H54 (cell line): Measurements from ENCODE around the gene MINAR1.

Source experiments
- DNase-seq: peaks from one replicate; pipeline ENCODE4 v3.0.0; 2011; ENCODE audit warnings: low spot score, mixed read lengths; ENCODE audit not compliant: insufficient read length
- FAIRE-seq: peaks from 3 replicates; lab custom pipeline; 2011; peaks lifted over from hg19 to GRCh38; lab: Jason Lieb, UNC
- POLR2A ChIP-seq: IDR thresholded peaks from 2 replicates; pipeline ENCODE4 v1.6.1; 2011; ENCODE audit warnings: low read depth, mild to moderate bottlenecking, low read length

Gene MINAR1

DNA sequence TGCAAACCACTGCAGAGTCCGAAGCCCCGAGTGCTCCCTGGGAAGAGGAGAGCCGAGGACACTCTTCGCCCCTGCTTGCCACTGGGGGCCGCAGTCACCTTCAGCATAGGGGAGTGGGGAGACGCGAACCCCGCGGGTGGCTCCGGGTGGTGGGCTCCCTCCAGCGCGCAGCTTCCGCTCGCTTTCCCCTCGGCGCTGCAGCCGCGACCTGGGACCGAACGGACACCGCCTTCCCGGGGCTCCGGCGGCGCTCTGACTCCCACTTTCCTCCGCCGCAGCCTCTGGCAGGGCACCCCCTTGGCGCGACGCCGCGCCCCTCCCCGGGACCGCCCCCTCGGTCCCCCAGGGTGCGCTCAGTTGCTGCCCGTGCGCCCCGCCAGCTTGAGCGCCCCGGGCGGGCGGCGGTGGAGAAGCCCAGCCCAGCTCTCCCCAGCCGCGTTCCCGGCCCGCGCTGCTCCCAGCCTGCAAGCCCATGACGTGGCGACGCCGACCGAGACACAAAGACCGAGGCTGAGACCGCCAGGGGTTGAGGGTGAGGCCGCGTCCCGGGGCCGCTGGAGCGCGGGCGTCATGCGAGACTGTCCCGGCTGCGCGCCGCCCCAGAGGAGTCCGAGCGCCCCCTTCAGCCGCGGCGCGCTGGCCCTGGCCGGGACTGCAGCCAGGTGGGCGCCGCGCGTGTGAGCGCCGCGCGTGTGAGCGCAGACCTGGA, at the start of gene MINAR1:
MINAR1 (plus strand) TSS at position 701 of the 709 bp plus-strand sequence. CDS start 23,812 bp downstream, outside the sequence.
- no peak for FAIRE-seq
- DNase-seq, result peak; percentile 23
- no peak; the same call in 1 of the 2 replicates for TF ChIP-seq POLR2A

DNA sequence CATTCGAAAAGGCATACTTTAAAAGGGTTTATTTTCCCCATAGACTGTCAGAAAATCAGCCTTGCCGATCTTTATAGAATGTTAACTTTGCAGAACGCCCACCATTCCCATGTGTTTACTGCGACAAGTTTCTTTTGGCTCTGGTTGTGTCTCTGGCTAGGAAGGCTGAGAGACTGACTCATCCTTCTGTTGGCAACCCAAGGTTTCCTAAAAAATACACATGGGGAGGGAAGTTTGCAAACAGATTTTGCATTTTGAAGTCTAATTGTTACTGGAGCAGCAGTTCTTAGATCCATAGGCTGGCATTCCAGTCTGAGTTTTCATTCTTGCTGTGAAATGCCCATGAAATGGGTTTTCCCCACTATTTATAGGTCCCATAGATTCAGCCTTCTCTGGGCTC, 37.9 kb upstream of the MINAR1 start:
- FAIRE-seq (no peak), DNase-seq (no peak)
- TF ChIP-seq POLR2A, result no peak

DNA sequence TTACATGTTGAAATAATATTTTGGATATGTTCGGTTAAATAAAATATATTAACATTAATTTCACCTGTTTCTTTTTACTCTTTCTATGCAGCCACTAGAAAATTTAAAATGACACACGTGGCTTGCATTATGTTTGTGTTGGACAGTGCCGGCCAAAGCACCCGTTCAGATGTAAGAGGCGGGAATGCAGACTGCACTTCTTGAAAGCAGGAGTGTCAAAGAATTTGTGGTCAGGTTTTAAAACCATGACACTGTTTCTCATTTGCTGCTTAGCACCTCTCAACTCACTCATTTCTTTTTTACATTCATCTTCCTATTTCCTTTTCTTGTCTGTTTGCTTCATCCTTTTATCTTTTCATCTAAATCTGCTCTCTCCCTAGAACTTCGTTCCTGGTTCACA, 35.3 kb upstream of the MINAR1 start:
- no peak for FAIRE-seq
- no peak for TF ChIP-seq POLR2A
- no peak for DNase-seq

DNA sequence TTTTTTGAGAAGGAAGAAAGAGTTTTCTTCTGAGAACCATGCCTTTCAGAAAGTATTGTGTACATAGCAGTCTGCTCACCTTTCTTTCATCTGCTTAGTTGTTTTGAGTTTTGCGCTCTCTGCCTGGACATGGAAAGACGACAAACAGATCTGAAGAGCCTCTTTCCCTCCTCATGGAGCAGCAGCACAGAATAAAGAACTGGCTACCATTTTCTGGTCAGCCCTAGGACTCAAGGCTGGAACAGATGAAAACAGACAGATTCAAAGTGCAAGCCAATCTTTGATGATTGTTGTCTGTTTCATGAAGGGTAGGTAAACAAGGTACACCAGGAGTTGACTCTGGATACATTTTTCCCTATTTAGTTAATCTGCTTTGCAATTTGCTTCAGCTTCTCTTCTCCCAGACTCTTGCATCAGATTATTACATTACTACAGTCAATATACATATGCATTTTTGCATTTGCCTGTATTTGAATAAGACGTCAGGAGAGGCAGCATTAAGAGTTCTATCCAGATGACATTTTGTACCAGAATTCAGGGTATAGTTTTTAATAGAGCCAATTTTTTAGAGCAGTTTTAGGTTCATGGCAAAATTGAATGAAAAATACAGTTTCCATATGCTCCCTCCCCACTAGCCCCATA, 34.7 kb upstream of the MINAR1 start:
- no peak for FAIRE-seq
- no peak for DNase-seq
- no peak for TF ChIP-seq POLR2A

GRCh38 chr15:79399606-79400005, 32.5 kb upstream of the MINAR1 start:
- FAIRE-seq (no peak), DNase-seq (no peak)
- no peak for TF ChIP-seq POLR2A

DNA sequence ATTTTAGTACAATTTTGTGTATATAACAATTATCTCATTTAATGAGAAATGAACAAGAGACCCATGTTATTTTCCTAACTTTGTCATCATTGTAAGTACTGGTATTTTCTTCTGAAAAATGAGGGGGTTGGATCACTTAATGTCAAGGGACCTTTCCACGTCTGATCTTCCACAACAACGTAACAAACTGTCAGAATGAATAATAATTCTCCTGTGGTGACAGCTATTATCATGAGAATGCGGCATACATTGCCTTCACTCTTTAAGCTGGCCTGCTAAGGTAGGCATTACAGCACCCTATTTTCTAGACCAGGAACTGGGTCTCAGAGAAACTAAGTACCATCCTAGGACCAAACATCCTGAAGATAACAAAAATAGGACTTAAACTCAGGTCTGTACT, 31.5 kb upstream of the MINAR1 start:
- no peak for FAIRE-seq
- DNase-seq, result no peak
- no peak for TF ChIP-seq POLR2A

DNA sequence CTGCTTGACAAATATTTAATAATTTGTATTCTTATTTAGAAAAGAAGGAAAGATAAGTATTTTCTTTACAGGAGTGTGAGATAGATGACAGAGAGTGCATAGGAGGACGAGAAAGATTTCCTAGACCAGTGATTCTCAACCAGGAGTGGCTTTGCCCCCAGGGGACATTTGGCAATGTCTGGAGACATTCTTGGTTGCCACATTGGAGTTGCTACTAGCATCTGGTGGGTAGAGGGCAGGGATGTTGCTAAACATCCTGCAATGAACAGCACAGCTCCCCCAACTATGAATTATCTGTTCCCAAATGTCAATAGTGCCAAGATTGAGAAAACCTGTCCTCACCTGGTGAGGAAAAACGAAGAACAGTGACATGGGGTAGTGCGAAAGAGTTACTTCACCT, 30.8 kb upstream of the MINAR1 start:
- TF ChIP-seq POLR2A, result no peak
- FAIRE-seq (no peak), DNase-seq (no peak)

- no peak for TF ChIP-seq POLR2A
- FAIRE-seq, result no peak
- DNase-seq, result no peak
These were observed 30.0 kb upstream of the MINAR1 start for GRCh38 chr15:79402136-79402535.

DNA sequence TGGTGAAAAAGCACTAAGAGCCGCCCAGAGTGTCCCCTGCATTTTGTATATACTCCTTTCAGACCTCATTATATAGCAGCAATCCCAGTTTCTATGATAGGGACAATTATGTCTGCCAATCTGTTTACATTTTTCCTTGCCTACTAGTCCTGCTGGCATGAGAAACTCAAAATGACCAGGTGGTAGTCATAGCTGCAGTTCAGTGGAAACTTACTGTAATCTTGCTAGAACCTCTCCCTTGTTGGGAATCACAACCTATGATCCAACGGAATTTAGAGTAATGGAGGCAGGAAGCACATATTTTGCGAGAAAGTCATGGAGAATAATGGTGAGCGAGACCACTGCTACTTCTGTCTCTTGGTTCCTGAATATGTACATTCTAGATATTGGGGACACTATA, 28.6 kb upstream of the MINAR1 start:
- TF ChIP-seq POLR2A, result no peak
- DNase-seq, result no peak
- FAIRE-seq, result no peak

DNA sequence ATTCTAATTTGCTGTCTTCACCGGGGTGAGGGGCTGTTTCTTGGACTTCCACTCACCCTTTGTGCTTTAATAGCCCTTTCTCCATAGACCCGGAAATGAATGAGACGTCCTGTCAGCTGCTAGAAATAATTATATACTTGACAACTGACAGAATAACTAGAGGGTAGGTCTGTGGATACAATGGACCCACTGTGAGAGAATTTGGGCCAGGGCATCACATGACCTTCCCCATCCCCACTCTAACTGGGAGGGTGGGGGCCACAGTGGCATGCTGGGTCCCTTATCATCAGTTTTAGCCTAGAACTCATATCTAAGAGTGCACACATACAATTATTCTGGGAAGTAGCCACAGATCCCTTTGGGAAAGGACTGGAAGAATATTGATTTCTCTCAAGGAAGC, 25.9 kb upstream of the MINAR1 start:
- DNase-seq (no peak), FAIRE-seq (no peak)
- TF ChIP-seq POLR2A, result no peak

DNA sequence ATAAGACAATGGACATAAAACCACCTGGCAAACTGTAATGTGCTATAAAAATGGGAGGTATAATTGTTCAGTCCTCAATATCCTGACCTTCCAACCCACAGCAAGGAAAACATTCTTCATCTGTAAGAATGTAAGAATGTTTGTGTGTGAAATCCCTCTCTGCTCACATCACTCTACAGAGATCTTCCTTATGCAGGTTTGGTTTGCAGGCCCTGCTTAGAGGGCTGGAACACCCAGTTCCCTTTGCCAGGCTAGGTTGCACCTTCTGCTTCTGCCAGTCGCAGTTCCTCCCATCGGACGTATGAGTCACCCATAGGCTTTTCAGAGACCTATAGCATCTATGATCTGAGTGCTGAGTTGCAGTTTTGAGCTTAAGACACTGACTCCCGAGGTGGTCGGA, 24.1 kb upstream of the MINAR1 start:
- no peak for FAIRE-seq
- no peak for TF ChIP-seq POLR2A
- no peak for DNase-seq

GRCh38 chr15:79410237-79410636, 21.9 kb upstream of the MINAR1 start:
- no peak for TF ChIP-seq POLR2A
- FAIRE-seq (no peak), DNase-seq (no peak)

DNA sequence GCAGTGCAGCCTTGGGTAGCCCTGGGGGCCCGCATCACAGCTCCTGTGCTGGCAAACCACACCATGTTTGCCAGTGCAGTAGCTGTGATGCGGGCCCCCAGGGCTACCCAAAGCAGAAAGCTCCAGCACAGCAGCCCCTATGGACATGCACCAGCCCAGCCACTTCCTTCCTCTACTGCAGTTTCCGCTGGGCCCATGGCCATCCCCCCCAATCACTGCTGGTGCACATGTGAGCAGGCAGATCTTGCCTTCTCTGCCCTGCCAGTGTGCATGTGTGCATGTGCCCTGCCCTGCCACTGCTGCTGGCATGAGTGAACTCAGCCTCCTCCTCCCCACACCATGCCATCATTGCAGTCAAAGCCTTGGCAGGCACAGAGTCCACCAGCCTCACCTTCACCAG, 20.1 kb upstream of the MINAR1 start:
- FAIRE-seq (no peak), DNase-seq (no peak)
- no peak for TF ChIP-seq POLR2A

DNA sequence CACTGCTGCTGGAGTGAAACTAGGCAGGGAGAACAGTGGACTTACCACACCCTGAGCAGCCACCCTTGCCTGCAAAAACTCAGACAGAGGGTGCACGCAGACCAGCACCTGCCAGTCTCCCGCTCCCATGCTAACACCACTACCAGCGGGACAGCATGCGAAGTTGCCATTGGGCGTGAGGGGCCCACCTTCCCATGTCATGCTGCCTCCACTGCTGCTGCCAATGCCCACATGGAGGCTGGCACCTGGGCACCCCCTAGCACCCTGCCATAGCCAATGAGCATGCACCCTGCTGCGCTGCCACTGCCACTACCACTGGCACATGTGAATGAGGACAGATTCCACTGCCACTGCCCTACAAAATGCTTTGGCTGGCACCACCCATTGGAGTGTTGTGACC, 19.7 kb upstream of the MINAR1 start:
- FAIRE-seq, result no peak
- no peak for TF ChIP-seq POLR2A
- DNase-seq, result no peak

DNA sequence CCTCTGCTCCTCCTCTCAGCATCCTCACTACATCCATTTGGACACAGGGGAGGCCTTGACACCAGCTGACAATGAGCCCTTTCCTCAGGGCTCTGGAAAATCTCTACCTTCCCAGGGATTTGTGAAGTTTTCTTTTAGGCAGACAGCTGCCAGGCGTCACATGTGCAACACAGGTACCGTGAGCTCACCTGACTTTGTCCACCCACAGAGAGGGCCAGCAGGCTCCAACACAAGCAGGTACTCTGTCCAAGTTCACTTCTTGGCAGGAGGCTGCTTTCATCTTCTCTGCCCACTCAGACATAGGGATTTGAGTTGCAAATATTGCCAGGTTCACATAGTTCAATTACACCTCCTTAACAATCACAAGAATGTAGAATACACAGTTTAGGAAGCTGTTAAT, 15.3 kb upstream of the MINAR1 start:
- FAIRE-seq, result no peak
- no peak for DNase-seq
- no peak for TF ChIP-seq POLR2A
